Astrocyte (in vitro differentiated cells and primary cell): ENCODE measurements around the gene CAPNS1. TPM values are rescaled to one million over a fixed set of nuclear protein-coding genes. Genes with fewer than 3 reads are reported as not detected.

ENCODE experiments used
- DNase-seq: peaks from one replicate; pipeline ENCODE4 v3.0.0-alpha.2; 2010; ENCODE audit warnings: low read depth
- FAIRE-seq: peaks from 2 replicates; lab custom pipeline; 2011; peaks lifted over from hg19 to GRCh38; lab: Jason Lieb, UNC
- H2AFZ ChIP-seq: 2 replicates; pipeline ENCODE4 v1.6.0; 2012; ENCODE audit warnings: low read depth, low read length, inconsistent platforms
- H3K27ac ChIP-seq: 2 replicates; pipeline ENCODE4 v1.5.1; 2011; ENCODE audit warnings: low read depth, low read length, inconsistent platforms
- H3K27me3 ChIP-seq: 2 replicates; pipeline ENCODE4 v1.6.0; 2011; ENCODE audit warnings: low read length, inconsistent platforms; ENCODE audit not compliant: insufficient read depth
- H3K36me3 ChIP-seq: 2 replicates; pipeline ENCODE4 v1.5.1; 2011; ENCODE audit warnings: low read length, inconsistent platforms; ENCODE audit not compliant: insufficient read depth
- H3K4me1 ChIP-seq: 2 replicates; pipeline ENCODE4 v1.5.1; 2011; ENCODE audit warnings: low read length, inconsistent platforms; ENCODE audit not compliant: insufficient read depth
- H3K4me2 ChIP-seq: 2 replicates; pipeline ENCODE4 v1.6.0; 2012; ENCODE audit warnings: low read length, inconsistent platforms
- H3K4me3 ChIP-seq: 2 replicates; pipeline ENCODE4 v1.5.1; 2011; ENCODE audit warnings: low read depth, mild to moderate bottlenecking, low read length, inconsistent platforms; ENCODE audit not compliant: insufficient read depth
- H3K79me2 ChIP-seq: 2 replicates; pipeline ENCODE4 v1.6.0; 2012; ENCODE audit warnings: mild to moderate bottlenecking, low read length, inconsistent platforms; ENCODE audit not compliant: insufficient read depth
- H3K9ac ChIP-seq: 2 replicates; pipeline ENCODE4 v1.6.0; 2012; ENCODE audit warnings: mild to moderate bottlenecking, low read length, inconsistent platforms
- H3K9me3 ChIP-seq: 2 replicates; pipeline ENCODE4 v1.5.1; 2012; ENCODE audit warnings: low read depth, mild to moderate bottlenecking, low read length, inconsistent platforms; ENCODE audit not compliant: insufficient read depth
- H4K20me1 ChIP-seq: 2 replicates; pipeline ENCODE4 v1.6.0; 2012; ENCODE audit warnings: low read length, inconsistent platforms; ENCODE audit not compliant: insufficient read depth
- H3K27ac Mint-ChIP-seq: one replicate; pipeline ENCODE4 v1.8.0; 2021; ENCODE audit warnings: mild to moderate bottlenecking, mixed read lengths; ENCODE audit not compliant: unreplicated experiment
- H3K27me3 Mint-ChIP-seq: one replicate; pipeline ENCODE4 v1.8.0; 2021; ENCODE audit warnings: low read depth, mixed read lengths; ENCODE audit not compliant: unreplicated experiment
- H3K36me3 Mint-ChIP-seq: one replicate; pipeline ENCODE4 v1.8.0; 2021; ENCODE audit warnings: low read depth, mixed read lengths; ENCODE audit not compliant: unreplicated experiment
- H3K4me1 Mint-ChIP-seq: one replicate; pipeline ENCODE4 v1.8.0; 2021; ENCODE audit warnings: low read depth, mixed read lengths; ENCODE audit not compliant: unreplicated experiment
- H3K4me3 Mint-ChIP-seq: one replicate; pipeline ENCODE4 v1.8.0; 2021; ENCODE audit warnings: mild to moderate bottlenecking, moderate library complexity, mixed read lengths; ENCODE audit not compliant: unreplicated experiment
- H3K9me3 Mint-ChIP-seq: one replicate; pipeline ENCODE4 v1.8.0; 2021; ENCODE audit warnings: mild to moderate bottlenecking, mixed read lengths; ENCODE audit not compliant: unreplicated experiment
- EZH2 ChIP-seq: IDR thresholded peaks from 2 replicates; pipeline ENCODE4 v1.6.1; 2012; ENCODE audit warnings: mild to moderate bottlenecking, low read length, inconsistent platforms; ENCODE audit not compliant: insufficient read depth
- total RNA-seq: library from RNA; stranded (reverse); gene quantifications from 2 replicates; pipeline ENCODE4 v1.2.1, GENCODE V29; 2021
- TF ChIP-seq, protein P1 (sequence below): IDR thresholded peaks from 2 replicates; pipeline ENCODE4 v1.5.1; 2011; ENCODE audit warnings: low read depth, mild to moderate bottlenecking, inconsistent platforms, low read length, moderate library complexity; ENCODE audit not compliant: insufficient read depth

CAPNS1 gene
- total RNA-seq, 1 donor from 2014 or later, result 665 TPM

- FAIRE-seq (no peak), DNase-seq (no peak)
- Histone ChIP-seq H3K27me3 (no peaks in the 10 kb centered on the region), H3K36me3 (peaks cover 3% of the 10 kb centered on the region), H3K4me2 (no peak overlapping the region), H3K79me2 (no peaks in the 10 kb centered on the region), H3K9ac (no peak overlapping the region), H3K4me1 (no peaks in the 10 kb centered on the region), H4K20me1 (no peaks in the 10 kb centered on the region), H3K9me3 (no peaks in the 10 kb centered on the region), H3K27ac (no peak overlapping the region), H3K4me3 (no peak overlapping the region), H2AFZ (no peak overlapping the region)
- Mint-ChIP-seq H3K27ac (no peak overlapping the region), H3K36me3 (peaks cover 4% of the 10 kb centered on the region), H3K27me3 (peaks cover 3% of the 10 kb centered on the region), H3K4me3 (no peak overlapping the region), H3K9me3 (no peaks in the 10 kb centered on the region), H3K4me1 (peaks cover 7% of the 10 kb centered on the region)
- TF ChIP-seq, protein P1, sequence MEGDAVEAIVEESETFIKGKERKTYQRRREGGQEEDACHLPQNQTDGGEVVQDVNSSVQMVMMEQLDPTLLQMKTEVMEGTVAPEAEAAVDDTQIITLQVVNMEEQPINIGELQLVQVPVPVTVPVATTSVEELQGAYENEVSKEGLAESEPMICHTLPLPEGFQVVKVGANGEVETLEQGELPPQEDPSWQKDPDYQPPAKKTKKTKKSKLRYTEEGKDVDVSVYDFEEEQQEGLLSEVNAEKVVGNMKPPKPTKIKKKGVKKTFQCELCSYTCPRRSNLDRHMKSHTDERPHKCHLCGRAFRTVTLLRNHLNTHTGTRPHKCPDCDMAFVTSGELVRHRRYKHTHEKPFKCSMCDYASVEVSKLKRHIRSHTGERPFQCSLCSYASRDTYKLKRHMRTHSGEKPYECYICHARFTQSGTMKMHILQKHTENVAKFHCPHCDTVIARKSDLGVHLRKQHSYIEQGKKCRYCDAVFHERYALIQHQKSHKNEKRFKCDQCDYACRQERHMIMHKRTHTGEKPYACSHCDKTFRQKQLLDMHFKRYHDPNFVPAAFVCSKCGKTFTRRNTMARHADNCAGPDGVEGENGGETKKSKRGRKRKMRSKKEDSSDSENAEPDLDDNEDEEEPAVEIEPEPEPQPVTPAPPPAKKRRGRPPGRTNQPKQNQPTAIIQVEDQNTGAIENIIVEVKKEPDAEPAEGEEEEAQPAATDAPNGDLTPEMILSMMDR, result no peak
- no peak for TF ChIP-seq EZH2
Measured at GRCh38 chr19:36101550-36102327, 38.1 kb upstream of the CAPNS1 start.

DNA sequence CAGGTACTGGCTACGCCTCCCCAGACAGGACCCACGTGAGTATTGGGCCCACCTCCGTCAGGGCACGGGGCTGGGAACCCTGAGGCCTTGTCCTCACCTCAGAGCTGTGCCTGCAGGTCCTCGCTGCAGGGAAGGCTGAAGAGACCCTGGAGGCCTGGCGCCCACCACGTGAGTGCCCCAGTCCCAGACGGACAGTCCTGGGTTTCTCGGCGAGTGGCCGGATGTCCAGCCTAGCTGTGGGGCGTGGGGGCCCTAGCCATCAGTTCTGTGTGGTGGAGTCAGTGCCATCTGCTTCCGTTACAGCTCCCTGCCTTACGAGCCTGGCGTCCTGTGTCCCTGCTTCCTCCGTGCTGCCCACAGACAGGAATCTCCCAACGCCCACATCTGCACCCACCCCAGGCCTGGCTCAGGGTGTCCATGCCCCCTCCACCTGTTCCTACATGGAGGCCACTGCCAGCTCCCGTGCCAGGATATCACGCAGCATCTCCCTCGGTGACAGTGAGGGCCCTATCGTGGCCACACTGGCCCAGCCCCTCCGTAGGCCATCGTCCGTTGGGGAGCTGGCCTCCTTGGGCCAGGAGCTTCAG, 36.7 kb upstream of the CAPNS1 start:
- TF ChIP-seq EZH2, result no peak
- TF ChIP-seq, protein P1, result no peak
- Histone ChIP-seq H3K79me2 (no peaks in the 10 kb centered on the region), H3K4me3 (no peak overlapping the region), H2AFZ (no peak overlapping the region), H3K36me3 (peaks cover 3% of the 10 kb centered on the region), H4K20me1 (no peaks in the 10 kb centered on the region), H3K9ac (no peak overlapping the region), H3K27me3 (no peaks in the 10 kb centered on the region), H3K4me2 (no peak overlapping the region), H3K27ac (no peak overlapping the region), H3K9me3 (no peaks in the 10 kb centered on the region), H3K4me1 (no peaks in the 10 kb centered on the region)
- Mint-ChIP-seq H3K27ac (no peak overlapping the region), H3K36me3 (peaks cover 4% of the 10 kb centered on the region), H3K4me1 (peaks cover 7% of the 10 kb centered on the region), H3K27me3 (no peaks in the 10 kb centered on the region), H3K4me3 (no peak overlapping the region), H3K9me3 (peaks cover 3% of the 10 kb centered on the region)
- DNase-seq (no peak), FAIRE-seq (no peak)
